Trophoblast cell (in vitro differentiated cells and primary cell): ENCODE measurements around the gene CRISPLD2. TPM values are rescaled to one million over a fixed set of nuclear protein-coding genes. Genes with fewer than 3 reads are reported as not detected.

Experiments
- DNase-seq, 2 donors: peaks; one replicate each; pipeline ENCODE4 v3.0.0-alpha.2; 2016
- H2AFZ ChIP-seq: 2 replicates; pipeline ENCODE4 v1.6.1; 2013; ENCODE audit warnings: low read length, moderate library complexity, mild to moderate bottlenecking; ENCODE audit not compliant: insufficient read depth, poor library complexity
- H2AK5ac ChIP-seq: 2 replicates; pipeline ENCODE4 v1.6.1; 2013; ENCODE audit warnings: mild to moderate bottlenecking, low read length
- H2BK120ac ChIP-seq: 2 replicates; pipeline ENCODE4 v1.6.1; 2013; ENCODE audit warnings: low read length, mild to moderate bottlenecking, moderate library complexity; ENCODE audit not compliant: insufficient read depth, poor library complexity
- H2BK12ac ChIP-seq: 2 replicates; pipeline ENCODE4 v1.6.1; 2013; ENCODE audit warnings: mild to moderate bottlenecking, low read length, moderate library complexity
- H2BK5ac ChIP-seq: 2 replicates; pipeline ENCODE4 v1.6.1; 2013; ENCODE audit warnings: low read length, low read depth, moderate library complexity, mild to moderate bottlenecking; ENCODE audit not compliant: poor library complexity
- H3K14ac ChIP-seq: 2 replicates; pipeline ENCODE4 v1.6.1; 2013; ENCODE audit warnings: mild to moderate bottlenecking, low read length
- H3K18ac ChIP-seq: 2 replicates; pipeline ENCODE4 v1.6.1; 2013; ENCODE audit warnings: mild to moderate bottlenecking, low read length
- H3K23ac ChIP-seq: 2 replicates; pipeline ENCODE4 v1.6.1; 2013; ENCODE audit warnings: low read length
- H3K27ac ChIP-seq: 2 replicates; pipeline ENCODE4 v1.5.1; 2013; ENCODE audit warnings: low read depth, mild to moderate bottlenecking, inconsistent platforms, low read length, moderate library complexity
- H3K27me3 ChIP-seq: 2 replicates; pipeline ENCODE4 v1.6.1; 2013; ENCODE audit warnings: inconsistent platforms, mild to moderate bottlenecking, low read length, moderate library complexity; ENCODE audit not compliant: insufficient read depth
- H3K36me3 ChIP-seq, 2 experiments: 1 replicate in 1 of 2; 2 replicates in 1 of 2; pipeline ENCODE4 v1.6.1; 2013; ENCODE audit warnings: low read length in 2 of 2, mild to moderate bottlenecking in 2 of 2, moderate library complexity in 1 of 2; ENCODE audit not compliant: insufficient read depth in 2 of 2, control insufficient read depth in 1 of 2
- H3K4ac ChIP-seq: 2 replicates; pipeline ENCODE4 v1.6.1; 2013; ENCODE audit warnings: low read depth, mild to moderate bottlenecking, low read length, moderate library complexity
- H3K4me1 ChIP-seq, 2 experiments: 1 replicate in 1 of 2; 2 replicates in 1 of 2; pipeline ENCODE4 v1.6.1; 2013; ENCODE audit warnings: low read length in 2 of 2, mild to moderate bottlenecking in 2 of 2, moderate library complexity in 1 of 2; ENCODE audit not compliant: insufficient read depth in 2 of 2, control insufficient read depth in 1 of 2
- H3K4me2 ChIP-seq: 2 replicates; pipeline ENCODE4 v1.6.1; 2013; ENCODE audit warnings: inconsistent platforms, mild to moderate bottlenecking, low read length, moderate library complexity
- H3K4me3 ChIP-seq: 2 replicates; pipeline ENCODE4 v1.5.1; 2013; ENCODE audit warnings: mild to moderate bottlenecking, low read depth, low read length, inconsistent platforms
- H3K79me1 ChIP-seq: one replicate; pipeline ENCODE4 v1.6.1; 2013; ENCODE audit warnings: low read length
- H3K79me2 ChIP-seq: 2 replicates; pipeline ENCODE4 v1.6.1; 2013; ENCODE audit warnings: low read length, mild to moderate bottlenecking; ENCODE audit not compliant: control insufficient read depth, insufficient read depth, poor library complexity
- H3K9ac ChIP-seq: 2 replicates; pipeline ENCODE4 v1.6.1; 2013; ENCODE audit warnings: mild to moderate bottlenecking, low read length
- H3K9me3 ChIP-seq: 2 replicates; pipeline ENCODE4 v1.6.1; 2013; ENCODE audit warnings: low read depth, mild to moderate bottlenecking, control low read depth, inconsistent platforms, low read length; ENCODE audit not compliant: insufficient read depth
- H4K12ac ChIP-seq: 2 replicates; pipeline ENCODE4 v1.6.1; 2013; ENCODE audit warnings: low read depth, mild to moderate bottlenecking, low read length, moderate library complexity
- H4K8ac ChIP-seq: 2 replicates; pipeline ENCODE4 v1.6.1; 2013; ENCODE audit warnings: low read depth, mild to moderate bottlenecking, low read length, moderate library complexity
- H4K91ac ChIP-seq: one replicate; pipeline ENCODE4 v1.6.1; 2013; ENCODE audit warnings: low read depth, mild to moderate bottlenecking, low read length, moderate library complexity
- WGBS: extraction: QIAGEN DNeasy Blood & Tissue Kit; methylation state at CpG from one replicate; pipeline ENCODE4 v1.1.7; 2013; ENCODE audit warnings: missing lambda C conversion rate; ENCODE audit not compliant: insufficient read length, insufficient coverage; ENCODE audit errors: extremely low coverage; 5-methylcytosine and 5-hydroxymethylcytosine counted together
- polyA plus RNA-seq: library from polyadenylated mRNA; stranded (reverse); fragments of 200-250 nt; gene quantifications from 2 replicates; pipeline ENCODE4 v1.2.3, GENCODE V29; 2013

CRISPLD2 gene
- polyA plus RNA-seq, result 121 and 124 TPM in 2 replicates

- DNase-seq, result peak; percentile 89
- H3K9ac ChIP-seq, result peak within 1 kb of the TSS; percentile 8
- peaks cover 23 to 37% of the 10 kb centered on the region in 2 experiments for H3K4me1 ChIP-seq
- H4K91ac ChIP-seq, result peak within 1 kb of the TSS; percentile 45
- H3K79me1 ChIP-seq, result peaks cover 21% of the 10 kb centered on the region
- H3K4me2 ChIP-seq, result peak within 1 kb of the TSS; percentile 91
- H3K27me3 ChIP-seq, result no peaks in the 10 kb centered on the region
- H3K27ac ChIP-seq, result peak within 1 kb of the TSS; percentile 35
- no peak within 1 kb of the TSS for H4K12ac ChIP-seq
- H2BK12ac ChIP-seq, result peak within 1 kb of the TSS; percentile 1
- peaks cover 6 to 7% of the 10 kb centered on the region in 2 experiments for H3K36me3 ChIP-seq
- no CpG with 5 or more reads among the region's 53 CpGs for WGBS
- peak within 1 kb of the TSS; percentile 25 for H3K18ac ChIP-seq
- no peak within 1 kb of the TSS for H2BK5ac ChIP-seq
- H3K4me3 ChIP-seq, result peak within 1 kb of the TSS; percentile 61
- peak within 1 kb of the TSS; percentile 18 for H3K4ac ChIP-seq
- peak within 1 kb of the TSS; percentile 2 for H3K14ac ChIP-seq
- H3K23ac ChIP-seq, result no peak within 1 kb of the TSS
- H2BK120ac ChIP-seq, result peak within 1 kb of the TSS; percentile 13
- no peaks in the 10 kb centered on the region for H3K9me3 ChIP-seq
- H4K8ac ChIP-seq, result peak within 1 kb of the TSS; percentile 23
- peaks cover 14% of the 10 kb centered on the region for H3K79me2 ChIP-seq
- H2AFZ ChIP-seq, result no peak within 1 kb of the TSS
- no peak within 1 kb of the TSS for H2AK5ac ChIP-seq
Measured at GRCh38 chr16:84819644-84820304, at the start of gene CRISPLD2. Gene CRISPLD2, plus strand, starts transcription at chr16:84819985. Its CDS starts 18,511 bp downstream, at chr16:84838496.

- H3K27me3 ChIP-seq, result no peaks in the 10 kb centered on the region
- WGBS, result no CpG with 5 or more reads among the region's 10 CpGs
Measured at GRCh38 chr16:84773312-84773711, 46.5 kb upstream of the CRISPLD2 start.

GRCh38 chr16:84774810-84775209, 45.0 kb upstream of the CRISPLD2 start:
- Histone ChIP-seq H3K4me3 (no peak overlapping the region), H4K91ac (no peak overlapping the region), H2AK5ac (no peak overlapping the region), H3K4ac (no peak overlapping the region), H3K27me3 (no peaks in the 10 kb centered on the region), H3K4me1 (no peaks in the 10 kb centered on the region), H2BK120ac (no peak overlapping the region), H3K14ac (no peak overlapping the region), H2BK12ac (no peak overlapping the region), H3K23ac (no peak overlapping the region), H3K79me1 (no peaks in the 10 kb centered on the region), H2BK5ac (no peak overlapping the region), H3K9ac (no peak overlapping the region), H3K18ac (no peak overlapping the region), H4K12ac (no peak overlapping the region), H3K9me3 (peaks cover 2% of the 10 kb centered on the region), H3K36me3 (peaks cover 49 to 66% of the 10 kb centered on the region in 2 experiments), H2AFZ (no peak overlapping the region), H4K8ac (no peak overlapping the region), H3K79me2 (no peaks in the 10 kb centered on the region), H3K4me2 (no peak overlapping the region), H3K27ac (no peak overlapping the region)
- WGBS, result no CpG with 5 or more reads among the region's 4 CpGs
- peak; percentile 20 to 50 for DNase-seq

More at GRCh38 chr16:84773312-84773711, 46.5 kb upstream of the CRISPLD2 start:
- Histone ChIP-seq H3K9me3 (no peaks in the 10 kb centered on the region), H3K14ac (no peak overlapping the region), H2BK120ac (no peak overlapping the region), H3K4ac (no peak overlapping the region), H4K12ac (no peak overlapping the region), H2AFZ (no peak overlapping the region), H2BK12ac (no peak overlapping the region), H3K9ac (no peak overlapping the region), H3K18ac (no peak overlapping the region), H4K91ac (no peak overlapping the region), H3K23ac (no peak overlapping the region), H3K4me3 (no peak overlapping the region), H3K36me3 (peaks cover 50 to 69% of the 10 kb centered on the region in 2 experiments), H3K4me1 (no peaks in the 10 kb centered on the region), H3K79me1 (no peaks in the 10 kb centered on the region), H2BK5ac (no peak overlapping the region), H3K79me2 (no peaks in the 10 kb centered on the region), H4K8ac (no peak overlapping the region), H3K27ac (no peak overlapping the region), H3K4me2 (no peak overlapping the region), H2AK5ac (no peak overlapping the region)
- no peak for DNase-seq

GRCh38 chr16:84775262-84775810, 44.4 kb upstream of the CRISPLD2 start:
- Histone ChIP-seq H3K9ac (no peak overlapping the region), H4K8ac (no peak overlapping the region), H3K27me3 (no peaks in the 10 kb centered on the region), H3K14ac (no peak overlapping the region), H2BK5ac (no peak overlapping the region), H3K4ac (no peak overlapping the region), H2AFZ (no peak overlapping the region), H3K27ac (no peak overlapping the region), H3K4me3 (no peak overlapping the region), H3K36me3 (peaks cover 50 to 68% of the 10 kb centered on the region in 2 experiments), H4K91ac (no peak overlapping the region), H2AK5ac (no peak overlapping the region), H3K4me1 (no peaks in the 10 kb centered on the region), H3K79me2 (no peaks in the 10 kb centered on the region), H3K18ac (peak overlapping the region; percentile 38), H3K79me1 (no peaks in the 10 kb centered on the region), H3K4me2 (no peak overlapping the region), H3K9me3 (peaks cover 4% of the 10 kb centered on the region), H2BK120ac (no peak overlapping the region), H4K12ac (no peak overlapping the region), H3K23ac (no peak overlapping the region), H2BK12ac (no peak overlapping the region)
- no CpG with 5 or more reads among the region's 14 CpGs for WGBS
- DNase-seq, result peak; percentile 61 to 83
